ENCODE results near the gene MAPK9.
"Not testable (repeated sequence)": the region's sequence is repeated elsewhere in the genome, so short reads cannot be mapped to it uniquely, and the experiment has no call there.

MAPK9 gene

DNA sequence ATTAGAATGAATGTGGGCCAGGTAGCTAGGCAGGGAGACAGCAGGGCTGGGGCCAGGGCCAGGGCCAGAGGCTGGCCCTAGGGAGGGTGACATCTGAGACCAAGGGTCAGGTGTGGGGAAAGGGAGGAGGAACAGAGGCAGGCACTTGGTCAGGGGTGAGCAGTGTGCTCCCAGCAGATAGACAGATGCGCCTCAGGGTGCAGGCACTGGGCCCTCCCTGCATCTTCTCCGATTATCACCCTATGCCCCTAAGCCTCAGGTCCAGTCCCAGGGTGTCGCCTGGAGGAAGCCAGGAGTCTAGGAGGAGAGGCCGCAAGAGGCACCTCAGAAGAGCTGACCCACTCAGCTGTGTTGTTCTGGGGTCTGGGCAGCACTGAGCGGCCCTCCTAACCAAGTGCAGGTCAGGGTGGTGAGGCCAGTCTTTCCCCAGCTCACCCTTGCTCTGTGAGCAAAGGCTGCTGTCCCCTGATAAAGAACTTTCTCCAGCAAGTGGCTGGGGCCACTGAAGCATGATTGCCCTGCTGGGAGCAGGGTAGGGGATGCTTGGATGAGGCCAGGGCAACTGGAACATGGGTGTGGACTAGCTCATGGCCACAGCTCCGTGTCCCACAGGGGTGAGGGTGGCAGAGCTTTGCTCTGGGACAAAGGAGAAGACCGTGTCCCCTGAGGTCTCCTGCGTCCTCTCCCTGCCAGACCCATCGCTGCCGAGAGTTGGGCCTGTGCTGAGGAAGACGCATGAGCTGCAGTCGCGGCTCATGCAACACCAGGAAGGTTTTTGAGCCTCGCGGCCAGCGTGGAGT lies 80.7 kb downstream of the MAPK9 start:
- in situ Hi-C loops (cut with MboI; ENCODE audit: low pct_unique_long_range_greater_than_20kb, low sequenced_read_pairs), result no loop called here
- no peak for DNase-seq

DNA sequence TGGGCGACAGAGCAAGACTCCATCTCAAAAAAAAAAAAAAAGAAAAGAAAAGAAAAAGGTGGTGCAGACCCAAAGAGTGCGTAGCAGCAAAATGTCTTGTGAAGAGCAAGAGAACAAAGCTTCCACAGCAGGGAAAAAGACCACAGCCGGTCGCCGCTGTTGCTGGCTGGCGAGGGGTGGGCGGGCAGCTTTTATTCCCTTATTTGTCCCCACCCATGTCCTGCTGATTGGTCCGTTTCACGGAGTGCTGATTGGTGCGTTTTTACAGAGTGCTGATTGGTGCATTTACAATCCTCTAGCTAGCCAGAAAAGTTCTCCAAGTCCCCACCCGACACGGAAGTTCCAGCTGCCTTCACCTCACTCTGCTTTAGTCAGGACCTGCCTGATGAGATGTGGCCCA lies 81.8 kb downstream of the MAPK9 start:
- DNase-seq; in situ Hi-C loops (cut with MboI; ENCODE audit: low pct_unique_long_range_greater_than_20kb, low sequenced_read_pairs): not testable (repeated sequence)

DNA sequence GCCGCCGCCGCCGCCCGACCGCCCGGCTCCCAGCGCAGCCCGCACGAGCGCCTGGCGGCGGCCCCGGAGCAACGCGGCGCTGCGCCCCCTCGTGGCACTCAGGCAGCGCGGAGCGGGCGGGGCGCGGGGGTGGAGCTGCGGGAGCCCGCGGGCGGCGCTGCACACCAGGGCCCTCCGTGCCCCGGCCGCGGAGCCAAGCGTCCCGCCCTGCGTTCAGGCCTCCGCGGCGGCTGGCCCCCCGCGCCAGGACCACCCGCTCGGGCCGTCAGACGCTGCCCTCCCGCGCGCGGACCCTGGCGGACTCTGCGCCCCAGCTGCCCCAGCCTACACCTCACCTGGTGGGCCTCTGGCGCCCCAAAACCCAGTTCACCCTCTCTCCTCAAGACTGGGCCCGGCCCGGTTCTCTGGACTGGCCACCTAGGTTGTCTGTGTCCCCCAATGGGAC lies 82.7 kb downstream of the MAPK9 start, which contains the start of gene RASGEF1C:
RASGEF1C (minus strand) TSS at position 75 of the 445 bp plus-strand sequence. CDS start 71,159 bp downstream, outside the sequence.
- peak; percentile 44 for DNase-seq
- in situ Hi-C loops (cut with MboI; ENCODE audit: low pct_unique_long_range_greater_than_20kb, low sequenced_read_pairs), result no loop called here

DNA sequence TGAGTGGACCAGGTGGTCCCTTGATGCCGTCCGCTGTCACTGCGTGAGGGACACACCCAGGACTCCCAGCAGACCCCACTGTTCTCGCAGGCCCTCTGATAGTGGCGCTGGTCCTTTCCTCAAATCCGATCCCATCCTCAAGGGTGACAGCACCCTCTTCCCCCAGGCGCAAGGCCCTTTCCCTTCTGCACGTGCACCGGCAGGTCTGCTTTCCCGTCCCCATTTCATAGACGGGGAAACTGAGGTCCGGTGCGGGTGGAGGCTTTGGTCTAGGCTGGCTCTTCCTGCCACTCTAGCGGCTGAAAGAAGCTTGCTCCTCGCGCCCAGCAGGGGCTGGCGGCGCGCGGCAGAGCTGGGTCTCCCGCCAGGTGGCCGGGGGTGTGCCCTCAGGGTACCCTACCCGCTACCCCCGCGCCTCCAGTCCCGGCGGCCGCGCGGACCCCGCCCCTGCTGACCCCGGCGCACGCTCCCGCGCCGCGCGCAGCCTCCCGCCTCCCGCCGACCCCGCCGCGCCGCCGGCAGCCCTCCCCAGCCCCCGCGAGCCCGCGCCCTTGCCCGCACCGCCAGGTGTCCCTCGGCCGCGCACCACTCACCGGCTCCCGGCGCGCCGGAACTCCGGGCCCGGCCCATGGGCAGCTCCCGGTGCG lies 83.3 kb downstream of the MAPK9 start:
- in situ Hi-C loops (cut with MboI; ENCODE audit: low pct_unique_long_range_greater_than_20kb, low sequenced_read_pairs), result no loop called here
- peak; percentile 10 for DNase-seq

DNA sequence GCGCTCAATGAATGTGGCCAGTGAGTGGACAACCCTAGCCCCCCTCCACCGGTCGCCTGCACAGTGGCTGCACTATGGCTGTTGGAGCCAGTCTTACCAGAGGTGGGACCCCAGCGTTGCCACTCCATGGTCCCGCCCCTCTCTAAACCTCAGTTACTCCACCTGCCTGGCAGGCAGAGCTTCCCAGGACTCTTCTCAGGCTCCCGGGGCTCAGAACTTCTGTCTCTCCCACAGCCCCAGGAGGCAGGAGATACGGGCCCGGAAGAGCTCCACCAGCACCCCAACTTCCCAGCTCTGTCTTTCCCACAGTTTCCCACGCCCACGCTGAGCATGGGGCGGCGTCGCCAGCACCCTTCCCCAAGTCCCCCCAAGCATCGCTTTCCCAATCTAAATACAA lies 83.8 kb downstream of the MAPK9 start:
- in situ Hi-C loops (cut with MboI; ENCODE audit: low pct_unique_long_range_greater_than_20kb, low sequenced_read_pairs), result no loop called here
- no peak for DNase-seq

DNA sequence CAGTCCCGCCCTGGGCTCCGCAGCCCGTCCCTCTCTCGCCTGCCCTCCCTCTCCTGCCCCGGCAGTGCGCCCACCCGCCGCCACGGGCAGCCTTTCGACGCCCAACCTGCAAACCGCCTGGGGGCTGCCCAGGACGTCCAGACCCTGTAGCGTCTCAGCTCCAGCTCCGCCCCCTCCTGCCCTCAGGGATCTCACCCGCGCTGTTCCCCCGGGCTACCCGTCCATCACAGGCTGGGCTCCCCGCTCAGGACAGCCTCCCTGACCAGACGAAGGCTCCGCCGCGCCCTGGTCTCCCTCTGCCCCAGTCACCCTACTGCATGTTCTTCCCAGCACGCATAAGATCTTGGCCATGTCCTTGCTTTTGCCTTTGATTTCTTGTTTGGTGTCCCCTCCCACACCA lies 84.3 kb downstream of the MAPK9 start:
- in situ Hi-C loops (cut with MboI; ENCODE audit: low pct_unique_long_range_greater_than_20kb, low sequenced_read_pairs), result no loop called here
- DNase-seq, result no peak

DNA sequence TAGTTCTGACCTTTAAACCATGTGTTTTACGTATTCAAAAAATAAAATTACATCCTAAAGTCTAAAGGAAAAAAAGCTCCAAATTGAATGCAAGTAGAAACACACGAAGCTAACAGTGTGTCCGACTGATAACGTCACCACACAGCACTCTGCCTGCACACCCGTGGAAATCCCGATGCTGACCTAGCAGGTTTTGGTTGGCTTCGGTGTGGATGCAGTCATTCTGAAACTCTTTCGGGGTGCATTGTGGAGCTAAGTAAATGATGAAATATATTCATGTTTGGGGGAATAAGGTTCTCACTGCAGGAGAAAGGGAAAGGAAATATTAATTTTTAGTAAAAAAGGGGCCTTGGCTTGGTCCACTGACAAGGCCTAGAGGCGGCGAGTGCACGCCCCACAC lies 84.9 kb downstream of the MAPK9 start:
- no peak for DNase-seq
- in situ Hi-C loops (cut with MboI; ENCODE audit: low pct_unique_long_range_greater_than_20kb, low sequenced_read_pairs), result no loop called here

DNA sequence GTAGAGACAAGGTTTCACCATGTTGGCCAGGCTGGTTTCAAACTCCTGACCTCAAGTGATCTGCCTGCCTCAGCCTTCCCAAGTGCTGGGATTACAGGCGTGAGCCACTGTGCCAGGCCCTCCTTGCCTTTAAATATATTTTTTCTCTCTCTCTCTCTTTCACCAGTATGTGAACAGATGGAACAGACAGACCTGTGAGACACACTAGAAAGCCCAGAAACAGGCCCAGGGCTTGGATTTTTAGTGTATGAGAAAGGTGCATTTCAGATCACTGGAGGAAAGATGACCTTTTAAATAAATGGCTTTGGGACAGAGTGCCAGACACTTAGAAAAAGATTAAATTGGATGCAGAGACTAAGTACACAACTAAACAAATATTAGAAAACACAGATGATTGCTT lies 86.0 kb downstream of the MAPK9 start:
- in situ Hi-C loops (cut with MboI; ENCODE audit: low pct_unique_long_range_greater_than_20kb, low sequenced_read_pairs), result no loop called here
- DNase-seq, result no peak

DNA sequence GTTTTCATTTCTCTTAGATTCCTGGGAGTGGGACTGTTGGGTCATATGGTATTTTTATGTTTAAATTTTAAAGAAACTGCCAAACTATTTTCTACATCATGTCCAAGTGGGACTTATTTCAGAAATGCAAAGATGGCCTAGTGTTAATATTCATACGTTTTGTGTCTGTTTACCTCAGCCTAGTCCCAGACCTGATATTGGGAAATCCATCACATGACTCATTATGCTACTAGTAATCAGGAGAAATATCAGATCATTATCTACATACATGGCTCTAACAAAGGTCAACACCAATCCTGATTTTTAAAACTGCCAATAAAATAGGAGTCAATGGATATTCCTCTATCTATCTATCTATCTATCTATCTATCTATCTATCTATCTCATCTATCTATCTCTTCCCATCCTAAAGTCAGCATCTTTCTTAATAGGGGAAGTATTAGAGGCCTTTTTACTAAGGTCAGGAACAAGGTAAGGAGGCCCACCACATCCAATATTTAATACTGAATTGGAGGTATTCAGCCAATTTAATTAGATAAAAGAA lies 87.5 kb downstream of the MAPK9 start:
- in situ Hi-C loops (cut with MboI; ENCODE audit: low pct_unique_long_range_greater_than_20kb, low sequenced_read_pairs), result no loop called here

DNA sequence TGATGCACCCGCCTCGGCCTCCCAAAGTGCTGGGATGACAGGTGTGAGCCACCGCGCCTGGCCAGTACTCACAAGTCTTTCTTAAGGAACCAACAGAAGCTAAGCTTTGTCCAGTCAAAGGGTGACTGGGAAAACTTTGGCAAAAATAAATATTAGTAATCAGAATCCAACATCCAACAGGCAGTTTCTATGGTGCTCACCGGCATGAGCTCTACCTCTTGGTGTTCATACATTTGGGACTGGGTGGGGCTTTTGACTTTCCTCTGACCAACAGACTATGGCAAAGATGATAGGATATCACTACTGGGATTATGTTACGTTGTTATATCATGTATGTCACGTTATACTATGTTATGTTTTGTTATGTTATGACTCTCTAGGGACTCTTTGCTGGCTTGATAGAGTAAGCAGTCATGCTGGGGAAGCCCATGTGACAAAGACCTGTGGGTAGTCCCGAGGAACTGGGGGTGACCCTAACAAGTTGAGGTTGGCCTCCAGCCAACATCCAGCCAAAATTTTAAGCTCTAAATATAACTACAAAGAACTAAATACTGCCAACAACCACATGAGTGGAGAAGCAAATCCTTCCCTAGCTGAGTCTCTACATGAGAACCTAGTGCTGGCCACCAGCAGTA lies 88.8 kb downstream of the MAPK9 start:
- DNase-seq, result no peak
- in situ Hi-C loops (cut with MboI; ENCODE audit: low pct_unique_long_range_greater_than_20kb, low sequenced_read_pairs), result no loop called here

More for the DNA sequence above, 87.5 kb downstream of the MAPK9 start:
- DNase-seq, result no peak

DNA sequence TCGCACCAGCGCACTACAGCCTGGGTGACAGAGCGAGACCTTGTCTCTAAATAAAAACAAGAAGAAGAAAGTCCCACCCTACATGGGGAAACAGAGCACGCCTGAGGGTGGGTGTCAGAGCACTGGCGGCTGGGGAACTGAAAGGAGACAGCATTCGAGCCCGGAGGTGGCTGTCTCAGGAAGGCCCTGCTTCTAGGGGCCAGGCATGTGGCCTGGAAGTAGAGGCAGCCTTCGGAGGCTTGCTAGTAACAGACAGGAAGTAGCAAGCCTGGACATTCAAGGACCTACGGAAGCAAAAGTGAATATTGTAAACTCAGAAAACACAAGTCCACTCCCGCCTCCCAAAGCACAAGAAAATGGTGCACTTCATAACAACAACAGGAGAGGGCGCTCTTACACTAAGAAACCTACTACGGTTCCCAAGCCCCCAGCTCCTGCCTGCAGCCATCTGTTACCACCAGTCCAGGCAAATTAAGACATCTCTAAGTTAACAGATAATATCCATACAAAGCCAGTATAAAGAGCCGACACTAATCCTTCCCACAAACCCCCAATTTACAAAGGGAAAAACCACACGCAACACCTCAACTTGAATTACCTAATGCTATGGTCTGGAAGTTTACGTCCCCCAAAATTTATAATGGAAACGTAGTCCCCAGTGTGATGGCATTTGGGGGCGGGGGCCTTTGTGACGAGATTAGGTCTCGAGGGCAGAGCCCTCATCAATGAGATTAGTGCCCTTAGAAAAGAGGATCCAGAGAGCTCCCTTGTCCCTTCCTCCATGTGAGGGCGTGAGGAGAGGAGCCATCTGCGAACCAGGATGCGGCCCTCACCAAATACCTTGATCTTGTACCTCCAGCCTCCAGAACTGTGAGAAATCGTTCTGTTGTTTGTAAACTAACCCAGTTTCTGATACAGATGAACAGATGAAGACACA lies 90.6 kb downstream of the MAPK9 start:
- in situ Hi-C loops (cut with MboI; ENCODE audit: low pct_unique_long_range_greater_than_20kb, low sequenced_read_pairs), result no loop called here
- peak; percentile 82 for DNase-seq

DNA sequence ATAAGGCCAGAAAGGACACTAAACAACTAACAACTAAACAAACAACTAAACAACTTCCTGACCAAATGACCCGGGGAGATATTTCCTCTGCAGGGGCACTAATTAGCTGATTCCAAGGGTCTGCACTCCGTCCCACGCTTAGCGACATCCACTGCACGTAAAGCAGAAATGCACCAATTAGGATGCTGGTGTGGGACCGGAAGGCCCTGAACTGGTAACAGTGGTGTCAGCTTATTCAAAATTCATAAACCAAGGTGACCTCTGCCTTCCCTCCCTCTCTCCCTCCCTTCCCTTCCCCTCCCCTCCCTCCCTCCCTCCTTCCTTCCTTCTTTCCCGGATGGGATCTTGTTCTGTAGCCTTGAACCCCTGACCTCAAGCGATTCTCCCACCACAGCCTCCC lies 92.5 kb downstream of the MAPK9 start:
- DNase-seq, result no peak
- in situ Hi-C loops (cut with MboI; ENCODE audit: low pct_unique_long_range_greater_than_20kb, low sequenced_read_pairs), result no loop called here

DNA sequence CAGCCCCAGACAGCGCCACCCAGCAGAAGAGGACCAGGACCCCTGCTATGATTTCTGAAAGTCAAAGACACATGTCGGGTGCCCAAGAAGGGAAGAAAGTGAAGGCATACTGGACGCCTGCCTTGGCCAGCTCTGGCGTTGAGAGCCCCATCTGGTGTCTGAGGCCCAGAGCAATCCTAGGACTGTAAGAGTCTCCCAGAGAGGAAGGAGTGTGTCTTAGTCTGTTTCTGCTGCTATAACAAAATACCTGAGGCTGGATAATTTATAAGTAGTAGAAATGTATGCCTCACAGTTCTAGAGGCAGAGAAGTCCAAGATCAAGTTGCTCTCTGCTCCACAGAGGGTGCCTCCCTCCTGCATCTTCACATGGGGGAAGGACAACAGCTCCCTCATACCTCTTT lies 93.7 kb downstream of the MAPK9 start:
- DNase-seq, result no peak
- in situ Hi-C loops (cut with MboI; ENCODE audit: low pct_unique_long_range_greater_than_20kb, low sequenced_read_pairs), result no loop called here

DNA sequence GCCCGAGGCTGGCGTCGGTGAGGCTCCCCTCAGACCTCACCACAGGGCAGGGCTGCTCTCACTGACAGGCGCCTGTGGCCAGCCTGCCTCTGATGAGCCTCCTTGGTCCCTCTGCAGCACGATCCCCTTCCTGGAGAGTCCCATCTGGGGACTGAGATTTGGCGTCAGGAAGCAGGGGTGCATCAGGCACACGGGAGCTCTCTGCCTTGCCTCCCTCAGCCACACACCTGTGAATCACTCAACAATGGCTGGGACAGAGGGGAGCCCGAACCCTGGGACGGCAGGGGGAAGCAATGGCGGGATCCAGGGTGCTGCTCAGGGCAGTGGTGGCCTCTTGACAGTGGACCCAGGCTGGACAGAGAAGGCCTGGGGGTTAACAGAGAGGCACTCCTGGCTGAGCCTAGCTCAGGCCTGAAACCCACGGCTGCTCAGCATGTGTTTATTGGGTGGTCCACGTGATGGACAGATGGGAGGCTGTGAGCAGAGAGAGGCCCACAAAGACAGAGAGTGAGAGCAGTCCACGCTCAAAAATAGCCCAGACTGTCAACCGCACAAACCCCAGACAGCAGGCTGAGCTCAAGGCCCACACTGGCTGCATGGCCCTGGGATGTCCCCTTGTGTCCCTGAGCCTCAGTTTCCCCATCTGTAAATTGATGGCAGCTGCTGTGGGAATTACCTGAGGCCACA lies 94.7 kb downstream of the MAPK9 start:
- in situ Hi-C loops (cut with MboI; ENCODE audit: low pct_unique_long_range_greater_than_20kb, low sequenced_read_pairs), result no loop called here
- DNase-seq, result no peak

DNA sequence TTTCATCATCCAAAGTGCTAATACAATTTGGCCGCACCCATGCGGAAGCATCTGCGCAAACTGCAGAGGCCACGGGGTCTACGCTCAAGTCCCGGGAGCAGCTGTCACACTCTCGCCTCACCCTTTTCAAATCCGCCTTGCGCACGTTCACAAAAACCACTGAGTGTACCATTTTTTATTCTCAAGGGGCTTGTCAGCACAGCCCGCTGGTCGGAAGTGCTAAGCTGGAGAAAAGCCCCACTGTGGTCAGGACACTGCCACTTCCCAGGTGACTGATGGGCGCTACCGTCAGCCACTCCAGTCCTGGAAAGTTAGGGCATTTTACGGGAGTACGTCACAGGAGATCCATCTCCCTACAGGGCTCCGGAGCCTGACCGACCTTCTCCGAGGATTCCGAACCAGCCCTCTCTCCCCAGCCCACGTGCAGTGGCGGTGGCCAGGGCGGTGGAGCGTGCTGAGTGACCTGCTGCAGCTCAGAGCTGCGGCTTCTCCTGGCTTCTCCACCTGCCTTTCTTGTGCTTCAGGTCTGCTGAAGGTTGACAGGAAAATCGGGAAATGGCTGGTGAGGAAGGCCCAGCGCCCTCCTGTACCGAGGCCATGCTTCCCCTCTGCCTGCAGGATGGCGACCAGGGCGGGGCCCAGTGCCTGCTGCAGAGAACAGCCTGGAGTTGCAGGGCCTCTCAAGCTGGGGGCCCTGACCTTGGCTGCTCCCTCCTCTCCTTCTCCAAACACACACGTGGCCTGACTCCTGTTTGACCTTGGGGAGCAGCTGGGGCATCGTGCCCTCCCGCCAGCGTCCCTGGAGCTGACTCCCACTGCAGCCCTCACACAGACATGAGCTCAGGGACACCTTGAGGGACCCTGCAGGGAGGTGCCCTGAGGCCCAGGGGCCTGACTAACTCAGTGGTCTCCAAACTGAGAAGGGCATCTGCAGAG lies 97.2 kb downstream of the MAPK9 start:
- in situ Hi-C loops (cut with MboI; ENCODE audit: low pct_unique_long_range_greater_than_20kb, low sequenced_read_pairs), result no loop called here
- DNase-seq, result no peak

DNA sequence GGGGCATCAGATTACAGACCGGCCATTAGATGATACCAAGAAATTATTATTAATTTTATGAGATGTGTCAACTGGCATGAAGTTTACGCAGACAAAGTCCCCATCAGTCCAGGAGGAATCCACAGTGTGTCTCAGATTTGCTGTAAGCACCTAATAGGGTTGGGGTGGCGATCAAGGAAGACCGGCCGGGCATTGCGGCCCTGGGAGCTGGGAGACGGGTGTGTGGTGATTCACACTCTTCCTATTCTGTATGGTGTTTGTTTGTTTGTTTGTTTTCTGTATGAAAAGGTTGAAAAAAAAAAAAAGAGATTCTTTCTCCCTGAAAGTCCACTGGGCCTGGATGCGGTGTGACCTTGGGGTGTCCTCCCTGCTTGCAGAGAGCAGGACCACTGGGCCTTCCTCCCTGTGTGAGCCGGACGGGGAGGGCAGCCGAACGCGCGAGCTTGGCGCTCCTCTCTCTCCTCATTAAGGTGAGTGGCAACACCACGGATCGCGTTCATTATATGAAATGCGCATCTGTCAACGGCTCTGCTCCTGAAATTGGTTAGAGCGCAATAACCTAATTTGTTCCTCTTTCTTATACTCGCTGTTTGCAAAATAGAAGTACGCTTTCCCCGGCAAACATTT lies 98.0 kb downstream of the MAPK9 start:
- in situ Hi-C loops (cut with MboI; ENCODE audit: low pct_unique_long_range_greater_than_20kb, low sequenced_read_pairs), result no loop called here
- DNase-seq, result no peak

DNA sequence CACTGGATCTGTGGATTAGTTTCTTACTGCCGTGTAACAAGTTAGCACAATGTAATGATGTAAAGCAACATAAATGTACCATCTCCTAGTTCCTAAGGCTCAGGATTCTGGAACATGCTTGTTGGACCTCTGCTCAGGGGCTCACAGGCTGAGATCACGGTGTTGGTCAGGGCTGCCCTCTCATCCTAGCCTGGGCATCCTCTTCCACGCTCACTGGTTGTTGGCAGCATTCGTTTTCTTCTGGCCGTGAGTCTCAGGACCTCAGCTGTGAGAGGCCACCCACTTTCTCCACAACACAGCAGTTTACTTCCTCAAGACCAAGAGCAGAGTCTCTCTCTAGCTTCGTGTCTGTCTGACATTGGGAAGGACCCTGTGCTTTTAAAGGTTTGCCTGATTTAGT lies 100.2 kb downstream of the MAPK9 start:
- in situ Hi-C loops (cut with MboI; ENCODE audit: low pct_unique_long_range_greater_than_20kb, low sequenced_read_pairs), result no loop called here

More for the DNA sequence above, 100.2 kb downstream of the MAPK9 start:
- no peak for DNase-seq
